ENCODE measurements around the gene LIMD2. TPM values are rescaled to one million over a fixed set of nuclear protein-coding genes. Genes with fewer than 3 reads are reported as not detected.

Gene LIMD2
- total and polyA plus RNA-seq, 2 of the 8 experiments (the other 6 are each of a cell fraction or from before 2014, with no cell fraction given) = 72.0 to 77.2 TPM

- H4K91ac ChIP-seq (replicated peaks; ENCODE audit: insufficient read length, low read length) = no peak overlapping the region
- no peak overlapping the region for H2BK5ac ChIP-seq (ENCODE audit: low read depth, low read length)
- H3K23ac ChIP-seq (ENCODE audit: insufficient read length) = no peak overlapping the region
- H2AK5ac ChIP-seq (ENCODE audit: low read depth, low read length) = no peak overlapping the region
- no peak overlapping the region for H4K8ac ChIP-seq (ENCODE audit: extremely low read depth, insufficient read depth, low read length)
- no peaks in the 10 kb centered on the region for H3K23me2 ChIP-seq (ENCODE audit: low read depth, low read length)
- TF ChIP-seq CTCF (IDR thresholded peaks at IDR 0.05; ENCODE audit: control extremely low read depth in 1 of 3, insufficient read depth in 1 of 3, low read depth in 1 of 3, low read length in 3 of 3) (peak; percentile 49 to 69 (median 54)), RAD21 (IDR thresholded peaks at IDR 0.05 in 1 of 2, conservative IDR thresholded peaks at IDR 0.05 in 1 of 2; ENCODE audit: low read depth in 2 of 2, low read length in 2 of 2) (peak; percentile 44 to 63), FOSL1 (IDR thresholded peaks at IDR 0.05; ENCODE audit: insufficient read depth, low read depth, low read length) (no peak)
- H3K79me1 ChIP-seq (ENCODE audit: low read depth, low read length) = no peaks in the 10 kb centered on the region
- no peak overlapping the region for H3K9ac ChIP-seq (replicated peaks in 1 of 4; ENCODE audit: extremely low read depth in 1 of 4, low read depth in 3 of 4, low read length in 3 of 4)
- no peak for DNase-seq (ENCODE audit: low read depth in 1 of 2, low spot score in 2 of 2)
- H3K27ac ChIP-seq (ENCODE audit: low read depth, low read length) = no peak overlapping the region
- no peak overlapping the region for H2AFZ ChIP-seq (ENCODE audit: low read length)
- CTCF ChIA-PET (ENCODE audit: partially characterized antibody) = interaction anchor here (0.7 to 7.5 kb wide), 31 partner anchors 10 to 273 kb away, joined by 3 to 63 read pairs (median 4); partner anchors contain the start of gene MAP3K3
- WGBS, 2 experiments (ENCODE audit: extremely low coverage in 1 of 2, insufficient coverage in 1 of 2, insufficient read length in 1 of 2, insufficient replicate concordance in 2 of 2, low coverage in 1 of 2, low lambda C conversion rate in 2 of 2, missing lambda C conversion rate in 1 of 2) = 88% methylated on average over 5 of the region's 5 CpGs; no CpG with 5 or more reads in 1 of the 2 experiments
- no peak overlapping the region for H2BK120ac ChIP-seq (replicated peaks; ENCODE audit: low read depth, low read length)
- peaks cover 2 to 3% (median 2%) of the 10 kb centered on the region in 4 experiments; a peak in 3 of 8 replicates for H3K36me3 ChIP-seq (ENCODE audit: control insufficient read depth in 2 of 4, insufficient read depth in 4 of 4, low read length in 3 of 4)
- no peak overlapping the region for H3K14ac ChIP-seq (ENCODE audit: insufficient read length)
- POLR2A ChIA-PET (ENCODE audit: partially characterized antibody) = interaction anchor here (0.6 to 1.5 kb wide), 4 partner anchors 57 to 243 kb away, joined by 3 to 5 read pairs (median 3); partner anchors contain the start of gene MAP3K3
- no peak overlapping the region for H2BK20ac ChIP-seq (ENCODE audit: low read length)
- peaks cover 3 to 9% (median 6%) of the 10 kb centered on the region in 4 experiments; a peak in 6 of 7 replicates for H3K4me1 ChIP-seq (replicated peaks in 1 of 4; ENCODE audit: control insufficient read depth in 3 of 4, insufficient read depth in 4 of 4, low read length in 3 of 4)
- no peak overlapping the region for H3K4me3 ChIP-seq (ENCODE audit: extremely low read depth in 1 of 4, insufficient read depth in 2 of 4, low read depth in 3 of 4, low read length in 4 of 4)
- no peak overlapping the region for H2BK15ac ChIP-seq (ENCODE audit: low read length)
- H3K79me2 ChIP-seq (ENCODE audit: control insufficient read depth in 1 of 2, insufficient read depth in 2 of 2, low read length in 2 of 2) = no peaks in the 10 kb centered on the region
- no peak overlapping the region for H3K18ac ChIP-seq (ENCODE audit: extremely low read depth, low read length)
- H3K9me3 ChIP-seq (ENCODE audit: insufficient read depth in 2 of 2, low read depth in 1 of 2, low read length in 1 of 2) = no peaks in the 10 kb centered on the region
- H2BK12ac ChIP-seq (ENCODE audit: low read depth, low read length) = peak overlapping the region; percentile 30; the same call in 1 of the 2 replicates
- no peak overlapping the region for H3K56ac ChIP-seq (replicated peaks; ENCODE audit: insufficient read length, low read depth, low read length)
- no peak for FAIRE-seq
- H3K27me3 ChIP-seq (replicated peaks in 1 of 4; ENCODE audit: control insufficient read depth in 3 of 4, extremely low read depth in 1 of 4, insufficient read depth in 3 of 4, low read length in 3 of 4) = no peaks in the 10 kb centered on the region
- H3K4ac ChIP-seq (replicated peaks; ENCODE audit: insufficient read length, low read depth, low read length) = no peak overlapping the region
- H4K20me1 ChIP-seq (replicated peaks in 1 of 2; ENCODE audit: control insufficient read depth in 1 of 2, insufficient read depth in 2 of 2, low read length in 2 of 2) = no peaks in the 10 kb centered on the region
- H4K5ac ChIP-seq (ENCODE audit: insufficient read length, low read depth, low read length) = no peak overlapping the region
- no peak overlapping the region for H3K4me2 ChIP-seq (ENCODE audit: insufficient read depth in 1 of 2, low read depth in 2 of 2, low read length in 2 of 2)
Measured at GRCh38 chr17:63679214-63679613, 20.7 kb downstream of the LIMD2 start.
